Ishikawa (cell line): ENCODE data around the gene SCYGR2.

Experiments
- CREB1 ChIP-seq: IDR thresholded peaks from 2 replicates; pipeline ENCODE4 v1.6.1; 2012; ENCODE audit warnings: low read depth
- EP300 ChIP-seq: IDR thresholded peaks from 2 replicates; pipeline ENCODE4 v1.6.1; 2012; ENCODE audit warnings: borderline replicate concordance
- FOXM1 ChIP-seq: IDR thresholded peaks from 2 replicates; pipeline ENCODE4 v1.6.1; 2012; ENCODE audit warnings: low read depth, borderline replicate concordance
- MAX ChIP-seq: IDR thresholded peaks from 2 replicates; pipeline ENCODE4 v1.6.1; 2012
- TAF1 ChIP-seq: IDR thresholded peaks from 2 replicates; pipeline ENCODE4 v1.6.1; 2012; ENCODE audit warnings: low read depth, mild to moderate bottlenecking
- TCF12 ChIP-seq: IDR thresholded peaks from 2 replicates; pipeline ENCODE4 v1.6.1; 2012; ENCODE audit warnings: low read depth
- YY1 ChIP-seq: IDR thresholded peaks from 2 replicates; pipeline ENCODE4 v1.6.1; 2012; ENCODE audit warnings: low read depth

DNA sequence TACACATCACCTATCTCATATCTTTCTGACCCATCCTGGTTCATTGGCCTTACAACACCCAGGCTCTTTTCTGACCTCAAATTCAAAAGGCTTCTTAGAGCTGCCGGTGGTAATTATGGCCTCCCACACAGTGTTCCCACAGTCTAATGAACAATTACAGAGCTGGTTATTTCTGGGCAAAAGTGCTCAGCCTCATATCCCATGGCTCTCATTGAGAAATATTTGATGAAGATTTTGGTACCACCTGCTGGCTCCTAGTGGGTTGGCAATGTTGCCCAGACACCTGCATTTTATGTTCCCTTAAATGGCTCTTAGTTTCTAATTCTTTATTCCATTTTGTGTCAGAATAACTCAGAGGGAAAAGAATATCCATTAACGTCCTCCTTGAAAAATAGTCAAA, 20.1 kb upstream of the SCYGR2 start:
- TF ChIP-seq CREB1 (no peak), TCF12 (no peak), YY1 (no peak), EP300 (no peak), MAX (no peak), TAF1 (no peak), FOXM1 (no peak)
